SK-N-SH (cell line): ENCODE results near the gene ERMN. TPM values are rescaled to one million over a fixed set of nuclear protein-coding genes. Genes with fewer than 3 reads are reported as not detected.
A peak's percentile ranks its signal among the peaks of the same experiment; 100 is the strongest.
"Not testable (repeated sequence)": the region's sequence is repeated elsewhere in the genome, so short reads cannot be mapped to it uniquely, and the experiment has no call there.

Experiments used
- CTCF ChIA-PET: fragments of 300-600, 350-600 bp; formaldehyde crosslinking; extraction: SDS; loops from one replicate; lab custom pipeline; 2021; lab: Yijun Ruan, JAX
- POLR2A ChIA-PET: fragments of 350-600 bp; sonication (Branson Sonifier 250); formaldehyde crosslinking; extraction: SDS; loops from one replicate; lab custom pipeline; 2020; ENCODE audit warnings: antibody characterized with exemption, inconsistent platforms; lab: Yijun Ruan, JAX
- DNase-seq: peaks from one replicate; pipeline ENCODE4 v3.0.0; 2012
- H2AFZ ChIP-seq: fragments of 200-600 bp; sonication (generic); 2 replicates; pipeline ENCODE4 v1.8.1; 2016; ENCODE audit warnings: antibody characterized with exemption, mild to moderate bottlenecking, low read depth
- H3F3A ChIP-seq: fragments of 200-600 bp; sonication (generic); replicated peaks from 2 replicates; pipeline ENCODE3; 2016; ENCODE audit warnings: antibody characterized with exemption, mild to moderate bottlenecking; ENCODE audit not compliant: insufficient read depth
- H3K27ac ChIP-seq, 2 experiments: fragments of 200-500 bp in 1 of 2; fragments of 200-600 bp in 1 of 2; sonication (Bioruptor generic) in 1 of 2; sonication (generic), shearing (Covaris generic) in 1 of 2; 2 replicates each; pipeline versions ENCODE4 v1.5.1 to v1.6.1; 2014 to 2016; ENCODE audit warnings: low read depth in 2 of 2, inconsistent platforms in 1 of 2, low read length in 1 of 2, mild to moderate bottlenecking in 1 of 2, mixed read lengths in 1 of 2
- H3K27me3 ChIP-seq: fragments of 200-600 bp; sonication (generic), shearing (Covaris generic); 2 replicates; pipeline ENCODE4 v1.6.1; 2016; ENCODE audit warnings: mixed run types; ENCODE audit not compliant: insufficient read depth
- H3K36me3 ChIP-seq, 2 experiments: fragments of 200-500 bp in 1 of 2; fragments of 200-600 bp in 1 of 2; sonication (Bioruptor generic) in 1 of 2; sonication (generic) in 1 of 2; replicated peaks in 1 of 2; 2 replicates each; pipeline versions ENCODE3 to v1.5.1; 2014 to 2016; ENCODE audit warnings: low read length in 1 of 2, mild to moderate bottlenecking in 1 of 2; ENCODE audit not compliant: insufficient read depth in 2 of 2, control insufficient read depth in 1 of 2
- H3K4me1 ChIP-seq, 2 experiments: fragments of 200-500 bp in 1 of 2; fragments of 200-600 bp in 1 of 2; sonication (Bioruptor generic) in 1 of 2; sonication (generic), shearing (Covaris generic) in 1 of 2; 2 replicates each; pipeline versions ENCODE4 v1.5.1 to v1.6.1; 2014 to 2016; ENCODE audit warnings: low read depth in 1 of 2, low read length in 1 of 2, mixed run types in 1 of 2; ENCODE audit not compliant: insufficient read depth in 2 of 2, control insufficient read depth in 1 of 2
- H3K4me2 ChIP-seq: fragments of 200-600 bp; sonication (generic), shearing (Covaris generic); 2 replicates; pipeline ENCODE4 v1.6.1; 2017; ENCODE audit warnings: mixed run types
- H3K4me3 ChIP-seq, 2 experiments: fragments of 200-500 bp in 1 of 2; fragments of 200-600 bp in 1 of 2; sonication (Bioruptor generic) in 1 of 2; sonication (generic), shearing (Covaris generic) in 1 of 2; 2 replicates each; pipeline versions ENCODE4 v1.5.1 to v1.8.1; 2014 to 2016; ENCODE audit warnings: low read depth in 2 of 2, inconsistent platforms in 1 of 2, low read length in 1 of 2, mild to moderate bottlenecking in 1 of 2, mixed read lengths in 1 of 2, moderate library complexity in 1 of 2
- H3K79me2 ChIP-seq: fragments of 200-600 bp; sonication (generic); 2 replicates; pipeline ENCODE4 v1.8.1; 2017; ENCODE audit warnings: mild to moderate bottlenecking; ENCODE audit not compliant: insufficient read depth
- H3K9ac ChIP-seq: fragments of 200-600 bp; sonication (generic); 2 replicates; pipeline ENCODE4 v1.6.1; 2017; ENCODE audit warnings: mixed run types
- H3K9me2 ChIP-seq: fragments of 200-600 bp; sonication (generic); 2 replicates; pipeline ENCODE4 v1.6.1; 2017; ENCODE audit warnings: mixed run types
- H3K9me3 ChIP-seq: fragments of 200-600 bp; sonication (generic); 2 replicates; pipeline ENCODE4 v1.6.1; 2017; ENCODE audit warnings: mixed run types, mild to moderate bottlenecking, moderate library complexity
- H4K20me1 ChIP-seq: fragments of 200-600 bp; sonication (generic); 2 replicates; pipeline ENCODE4 v1.6.1; 2017; ENCODE audit warnings: mild to moderate bottlenecking, mixed run types; ENCODE audit not compliant: insufficient read depth
- CHD2 ChIP-seq: fragments of 150-350 bp; IDR thresholded peaks from 2 replicates; pipeline ENCODE4 v1.6.1; 2018; ENCODE audit warnings: low read length; ENCODE audit not compliant: partially characterized antibody
- EP300 ChIP-seq, 2 experiments: IDR thresholded peaks; 2 replicates each; pipeline versions ENCODE4 v1.4.0 to v1.6.1; 2012; ENCODE audit warnings: borderline replicate concordance in 1 of 2, low read depth in 1 of 2, low read length in 1 of 2
- EZH2phosphoT487 ChIP-seq: fragments of 200-600 bp; sonication (generic); IDR thresholded peaks from 2 replicates; pipeline ENCODE4 v1.6.1; 2017; ENCODE audit warnings: low read depth, mixed run types, mild to moderate bottlenecking, antibody characterized with exemption, moderate library complexity, borderline replicate concordance
- FOSL2 ChIP-seq: IDR thresholded peaks from 2 replicates; pipeline ENCODE4 v1.4.0; 2012; ENCODE audit warnings: low read depth, mild to moderate bottlenecking, moderate library complexity, borderline replicate concordance
- FOXJ3 ChIP-seq: sonication (generic); formaldehyde crosslinking; IDR thresholded peaks from 2 replicates; pipeline ENCODE4 v1.5.1; 2020; ENCODE audit warnings: mild to moderate bottlenecking, missing genetic modification reagents
- GATA2 ChIP-seq: sonication (generic); formaldehyde crosslinking; IDR thresholded peaks from 2 replicates; pipeline ENCODE4 v1.5.0; 2020; ENCODE audit warnings: mild to moderate bottlenecking, missing genetic modification reagents
- MXI1 ChIP-seq: IDR thresholded peaks from 2 replicates; pipeline ENCODE4 v1.6.1; 2012; ENCODE audit warnings: mild to moderate bottlenecking, low read depth, low read length, improper control_type of control experiment
- NFIC ChIP-seq: IDR thresholded peaks from 2 replicates; pipeline ENCODE4 v1.4.0; 2012; ENCODE audit warnings: borderline replicate concordance
- NRF1 ChIP-seq: IDR thresholded peaks from 2 replicates; pipeline ENCODE4 v1.6.1; 2012; ENCODE audit warnings: low read depth, mild to moderate bottlenecking, low read length
- POLR2AphosphoS5 ChIP-seq: IDR thresholded peaks from 2 replicates; pipeline ENCODE4 v1.6.1; 2012; ENCODE audit warnings: low read depth, low read length
- RCOR1 ChIP-seq: fragments of 150-350 bp; IDR thresholded peaks from 2 replicates; pipeline ENCODE4 v1.6.1; 2017; ENCODE audit warnings: antibody characterized with exemption, low read length
- RFX5 ChIP-seq: IDR thresholded peaks from 2 replicates; pipeline ENCODE4 v1.6.1; 2012; ENCODE audit warnings: mild to moderate bottlenecking, improper control_type of control experiment, low read length
- SIN3A ChIP-seq: IDR thresholded peaks from 2 replicates; pipeline ENCODE4 v1.6.1; 2012; ENCODE audit warnings: low read depth, mild to moderate bottlenecking, low read length, moderate library complexity, borderline replicate concordance
- SMC3 ChIP-seq: IDR thresholded peaks from 2 replicates; pipeline ENCODE4 v1.6.1; 2012; ENCODE audit warnings: low read depth, low read length, improper control_type of control experiment
- TAF1 ChIP-seq: IDR thresholded peaks from 2 replicates; pipeline ENCODE4 v1.6.1; 2012; ENCODE audit warnings: low read depth, mild to moderate bottlenecking, low read length, moderate library complexity, borderline replicate concordance
- TCF12 ChIP-seq: IDR thresholded peaks from 2 replicates; pipeline ENCODE4 v1.4.0; 2012
- WGBS: methylation state at CpG from one replicate; pipeline ENCODE4 v1.1.6; 2017; ENCODE audit warnings: low lambda C conversion rate; 5-methylcytosine and 5-hydroxymethylcytosine counted together
- polyA plus RNA-seq, 3 experiments: library from polyadenylated mRNA; depleted of rRNA; stranded (reverse); fragments of >200 nt; gene quantifications; 2 replicates each; pipeline ENCODE4 v1.2.3, GENCODE V29; 2012
- TF ChIP-seq, protein P1 (sequence below): IDR thresholded peaks from 2 replicates; pipeline ENCODE4 v1.4.0; 2012; ENCODE audit warnings: low read depth, borderline replicate concordance
- TF ChIP-seq, protein P2 (sequence below): IDR thresholded peaks from 2 replicates; pipeline ENCODE4 v1.4.0; 2012; ENCODE audit warnings: low read depth
- TF ChIP-seq, protein P3 (sequence below): fragments of 150-350 bp; IDR thresholded peaks from 2 replicates; pipeline ENCODE4 v1.6.1; 2017; ENCODE audit warnings: antibody characterized with exemption, low read length, low read depth, borderline replicate concordance
- TF ChIP-seq, protein P4 (sequence below): IDR thresholded peaks from 2 replicates; pipeline ENCODE4; 2012
- TF ChIP-seq, protein P5 (sequence below): fragments of 150-350 bp; IDR thresholded peaks from 2 replicates; pipeline ENCODE4 v1.6.1; 2016; ENCODE audit warnings: mild to moderate bottlenecking, low read depth, low read length

ERMN gene
- polyA plus RNA-seq, 1 of the 3 experiments (the other 2 are of a cell fraction) = not detected

DNA sequence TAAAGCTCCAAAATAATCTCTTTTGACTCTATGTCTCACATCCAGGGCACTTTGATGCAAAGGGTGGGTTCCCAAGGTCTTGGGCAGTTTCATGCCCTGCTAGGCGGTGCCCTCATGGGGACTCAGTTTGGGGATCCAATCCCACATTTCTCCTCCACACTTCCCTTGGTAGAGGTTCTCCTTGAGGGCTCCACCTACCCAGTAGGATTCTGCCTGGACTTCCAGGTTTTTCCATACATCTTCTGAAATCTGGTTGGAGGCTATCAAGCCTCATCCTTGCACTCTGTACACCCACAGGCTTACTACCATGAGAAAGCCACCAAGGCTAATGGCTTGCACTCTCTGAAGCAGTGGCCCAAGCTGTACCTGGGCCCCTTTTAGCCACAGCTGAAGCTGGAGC, 49.8 kb upstream of the ERMN start (continued):
- TF ChIP-seq, protein P1, sequence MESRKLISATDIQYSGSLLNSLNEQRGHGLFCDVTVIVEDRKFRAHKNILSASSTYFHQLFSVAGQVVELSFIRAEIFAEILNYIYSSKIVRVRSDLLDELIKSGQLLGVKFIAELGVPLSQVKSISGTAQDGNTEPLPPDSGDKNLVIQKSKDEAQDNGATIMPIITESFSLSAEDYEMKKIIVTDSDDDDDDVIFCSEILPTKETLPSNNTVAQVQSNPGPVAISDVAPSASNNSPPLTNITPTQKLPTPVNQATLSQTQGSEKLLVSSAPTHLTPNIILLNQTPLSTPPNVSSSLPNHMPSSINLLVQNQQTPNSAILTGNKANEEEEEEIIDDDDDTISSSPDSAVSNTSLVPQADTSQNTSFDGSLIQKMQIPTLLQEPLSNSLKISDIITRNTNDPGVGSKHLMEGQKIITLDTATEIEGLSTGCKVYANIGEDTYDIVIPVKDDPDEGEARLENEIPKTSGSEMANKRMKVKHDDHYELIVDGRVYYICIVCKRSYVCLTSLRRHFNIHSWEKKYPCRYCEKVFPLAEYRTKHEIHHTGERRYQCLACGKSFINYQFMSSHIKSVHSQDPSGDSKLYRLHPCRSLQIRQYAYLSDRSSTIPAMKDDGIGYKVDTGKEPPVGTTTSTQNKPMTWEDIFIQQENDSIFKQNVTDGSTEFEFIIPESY = no peak

DNA sequence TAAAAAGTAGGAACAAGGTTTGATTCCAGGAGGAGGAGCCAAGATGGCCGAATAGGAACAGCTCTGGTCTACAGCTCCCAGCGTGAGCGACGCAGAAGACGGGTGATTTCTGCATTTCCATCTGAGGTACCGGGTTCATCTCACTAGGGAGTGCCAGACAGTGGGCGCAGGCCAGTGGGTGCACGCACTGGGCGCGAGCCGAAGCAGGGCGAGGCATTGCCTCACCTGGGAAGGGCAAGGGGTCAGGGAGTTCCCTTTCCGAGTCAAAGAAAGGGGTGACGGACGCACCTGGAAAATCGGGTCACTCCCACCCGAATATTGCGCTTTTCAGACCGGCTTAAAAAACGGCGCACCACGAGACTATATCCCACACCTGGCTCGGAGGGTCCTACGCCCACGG, 42.9 kb upstream of the ERMN start:
- H2AFZ ChIP-seq, H4K20me1 ChIP-seq, H3K9me3 ChIP-seq, H3F3A ChIP-seq, H3K4me1 ChIP-seq, H3K79me2 ChIP-seq, POLR2A ChIA-PET, CTCF ChIA-PET, H3K9ac ChIP-seq, DNase-seq, H3K36me3 ChIP-seq, H3K9me2 ChIP-seq, H3K4me2 ChIP-seq, H3K27me3 ChIP-seq, H3K27ac ChIP-seq: not testable (repeated sequence)
- 11% methylated on average over 6 of the region's 25 CpGs for WGBS
- peak overlapping the region; percentile 24 to 43; a peak in 3 of 4 replicates for H3K4me3 ChIP-seq

DNA sequence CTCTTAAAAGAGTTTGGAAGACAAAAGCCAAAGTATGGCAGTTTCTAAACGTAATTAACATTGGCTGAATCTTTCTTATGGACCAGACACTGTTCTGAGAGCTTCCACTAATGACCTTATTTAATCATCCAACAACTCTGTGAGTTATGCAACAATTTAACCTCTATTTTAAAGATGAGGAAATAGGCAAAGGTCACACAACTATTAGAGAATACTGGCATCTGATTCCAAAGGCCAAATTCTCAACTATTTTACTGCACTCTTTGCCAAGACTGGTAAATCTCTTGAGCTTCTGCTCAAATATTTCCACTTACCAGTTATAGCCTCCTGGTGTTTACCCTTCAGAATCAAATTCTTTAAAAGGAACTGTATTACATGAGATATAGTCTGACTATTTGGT, 42.1 kb upstream of the ERMN start:
- Histone ChIP-seq H3K9me3 (no peaks in the 10 kb centered on the region), H3K36me3 (no peaks in the 10 kb centered on the region), H4K20me1 (no peaks in the 10 kb centered on the region), H3K9ac (no peak overlapping the region), H3K27me3 (no peaks in the 10 kb centered on the region), H3F3A (no peaks in the 10 kb centered on the region), H3K9me2 (no peaks in the 10 kb centered on the region), H3K4me2 (no peak overlapping the region), H3K4me3 (no peak overlapping the region), H3K4me1 (no peaks in the 10 kb centered on the region), H2AFZ (no peak overlapping the region), H3K79me2 (no peaks in the 10 kb centered on the region), H3K27ac (no peak overlapping the region)
- WGBS = 5% methylated on average over 1 of the region's 1 CpG
- no peak for TF ChIP-seq MXI1
- TF ChIP-seq, protein P2, sequence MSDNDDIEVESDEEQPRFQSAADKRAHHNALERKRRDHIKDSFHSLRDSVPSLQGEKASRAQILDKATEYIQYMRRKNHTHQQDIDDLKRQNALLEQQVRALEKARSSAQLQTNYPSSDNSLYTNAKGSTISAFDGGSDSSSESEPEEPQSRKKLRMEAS = no peak
- TF ChIP-seq POLR2AphosphoS5 = no peak
- no peak for TF ChIP-seq SMC3
- TF ChIP-seq FOSL2 = no peak
- TF ChIP-seq TAF1 = no peak
- no peak for TF ChIP-seq TCF12
- TF ChIP-seq EP300 (IDR thresholded peaks at IDR 0.05; ENCODE audit: borderline replicate concordance in 1 of 2, low read depth in 1 of 2, low read length in 1 of 2) = no peak
- TF ChIP-seq NRF1 = no peak
- TF ChIP-seq, protein P3, sequence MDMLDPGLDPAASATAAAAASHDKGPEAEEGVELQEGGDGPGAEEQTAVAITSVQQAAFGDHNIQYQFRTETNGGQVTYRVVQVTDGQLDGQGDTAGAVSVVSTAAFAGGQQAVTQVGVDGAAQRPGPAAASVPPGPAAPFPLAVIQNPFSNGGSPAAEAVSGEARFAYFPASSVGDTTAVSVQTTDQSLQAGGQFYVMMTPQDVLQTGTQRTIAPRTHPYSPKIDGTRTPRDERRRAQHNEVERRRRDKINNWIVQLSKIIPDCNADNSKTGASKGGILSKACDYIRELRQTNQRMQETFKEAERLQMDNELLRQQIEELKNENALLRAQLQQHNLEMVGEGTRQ = no peak
- no peak for TF ChIP-seq RCOR1
- no peak for TF ChIP-seq FOXJ3 (CRISPR knock-in tag)
- no peak for TF ChIP-seq NFIC
- TF ChIP-seq CHD2 = no peak
- no peak for TF ChIP-seq RFX5
- TF ChIP-seq, protein P4, sequence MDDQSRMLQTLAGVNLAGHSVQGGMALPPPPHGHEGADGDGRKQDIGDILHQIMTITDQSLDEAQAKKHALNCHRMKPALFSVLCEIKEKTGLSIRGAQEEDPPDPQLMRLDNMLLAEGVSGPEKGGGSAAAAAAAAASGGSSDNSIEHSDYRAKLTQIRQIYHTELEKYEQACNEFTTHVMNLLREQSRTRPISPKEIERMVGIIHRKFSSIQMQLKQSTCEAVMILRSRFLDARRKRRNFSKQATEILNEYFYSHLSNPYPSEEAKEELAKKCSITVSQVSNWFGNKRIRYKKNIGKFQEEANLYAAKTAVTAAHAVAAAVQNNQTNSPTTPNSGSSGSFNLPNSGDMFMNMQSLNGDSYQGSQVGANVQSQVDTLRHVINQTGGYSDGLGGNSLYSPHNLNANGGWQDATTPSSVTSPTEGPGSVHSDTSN = no peak
- no peak for TF ChIP-seq EZH2phosphoT487
- no peak for TF ChIP-seq SIN3A
- TF ChIP-seq, protein P5, sequence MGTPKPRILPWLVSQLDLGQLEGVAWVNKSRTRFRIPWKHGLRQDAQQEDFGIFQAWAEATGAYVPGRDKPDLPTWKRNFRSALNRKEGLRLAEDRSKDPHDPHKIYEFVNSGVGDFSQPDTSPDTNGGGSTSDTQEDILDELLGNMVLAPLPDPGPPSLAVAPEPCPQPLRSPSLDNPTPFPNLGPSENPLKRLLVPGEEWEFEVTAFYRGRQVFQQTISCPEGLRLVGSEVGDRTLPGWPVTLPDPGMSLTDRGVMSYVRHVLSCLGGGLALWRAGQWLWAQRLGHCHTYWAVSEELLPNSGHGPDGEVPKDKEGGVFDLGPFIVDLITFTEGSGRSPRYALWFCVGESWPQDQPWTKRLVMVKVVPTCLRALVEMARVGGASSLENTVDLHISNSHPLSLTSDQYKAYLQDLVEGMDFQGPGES = no peak
- no peak for TF ChIP-seq GATA2 (CRISPR knock-in tag)
- ChIA-PET POLR2A (no interaction called here), CTCF (interaction anchor here (1.3 to 3.0 kb wide), 2 partner anchors 32 to 40 kb away, joined by 3 to 11 read pairs; no protein-coding TSS in a partner anchor)
- no peak for DNase-seq
